ENCODE results near the gene VMO1.

VMO1 gene

GRCh38 chr17:4741544-4741943 lies 44.6 kb downstream of the VMO1 start:
- DNase-seq: no peak
- no peak overlapping the region for H3K9ac ChIP-seq (ENCODE audit: low read length)

GRCh38 chr17:4740584-4740983 lies 45.6 kb downstream of the VMO1 start:
- Histone ChIP-seq H3K9ac (ENCODE audit: low read length) (no peak overlapping the region), H3K9me3 (ENCODE audit: control insufficient read depth, low read length) (no peaks in the 10 kb centered on the region), H2BK12ac (ENCODE audit: low read length in 2 of 2) (no peak overlapping the region), H3K27ac (ENCODE audit: low read length, poor library complexity, severe bottlenecking) (no peak overlapping the region), H2BK5ac (ENCODE audit: low read depth, low read length, poor library complexity, severe bottlenecking) (no peak overlapping the region), H4K91ac (ENCODE audit: low read length) (no peak overlapping the region), H2BK15ac (ENCODE audit: low read depth, poor library complexity, severe bottlenecking) (no peak overlapping the region), H3K4ac (ENCODE audit: low read depth in 1 of 2, low read length in 2 of 2) (no peak overlapping the region), H3K18ac (ENCODE audit: low read depth in 1 of 2, low read length in 2 of 2) (no peak overlapping the region), H4K8ac (ENCODE audit: low read length) (no peak overlapping the region), H3K4me2 (ENCODE audit: low read length, poor library complexity, severe bottlenecking) (no peak overlapping the region), H3K27me3 (ENCODE audit: control insufficient read depth in 1 of 2, insufficient read depth in 1 of 2, low read length in 2 of 2) (peaks cover 61 to 63% of the 10 kb centered on the region in 2 experiments), H3K4me3 (ENCODE audit: insufficient read depth in 1 of 2, low read depth in 1 of 2, low read length in 2 of 2) (no peak overlapping the region), H3K4me1 (ENCODE audit: control insufficient read depth, insufficient read depth, low read depth, low read length) (peaks cover 22% of the 10 kb centered on the region), H3K23ac (ENCODE audit: low read length in 2 of 2) (no peak overlapping the region), H2BK120ac (ENCODE audit: low read depth, low read length) (no peak overlapping the region), H2AK5ac (ENCODE audit: low read length, severe bottlenecking) (no peak overlapping the region), H3K79me1 (replicated peaks; ENCODE audit: low read length, poor library complexity, severe bottlenecking) (no peaks in the 10 kb centered on the region), H3K14ac (ENCODE audit: low read length in 2 of 2) (no peak overlapping the region), H3K36me3 (ENCODE audit: control insufficient read depth in 1 of 2, insufficient read depth in 2 of 2, low read depth in 1 of 2, low read length in 2 of 2) (no peaks in the 10 kb centered on the region), H2AFZ (ENCODE audit: low read depth, low read length) (no peak overlapping the region)
- 87% methylated on average over 7 of the region's 8 CpGs for WGBS
- no peak for DNase-seq

More at GRCh38 chr17:4741544-4741943, 44.6 kb downstream of the VMO1 start:
- no peaks in the 10 kb centered on the region for H3K79me1 ChIP-seq (replicated peaks; ENCODE audit: low read length, poor library complexity, severe bottlenecking)
- H3K4ac ChIP-seq (ENCODE audit: low read depth in 1 of 2, low read length in 2 of 2): no peak overlapping the region
- no peak overlapping the region for H3K4me2 ChIP-seq (ENCODE audit: low read length, poor library complexity, severe bottlenecking)
- H3K18ac ChIP-seq (ENCODE audit: low read depth in 1 of 2, low read length in 2 of 2): no peak overlapping the region
- H3K23ac ChIP-seq (ENCODE audit: low read length in 2 of 2): no peak overlapping the region
- H3K4me3 ChIP-seq (ENCODE audit: insufficient read depth in 1 of 2, low read depth in 1 of 2, low read length in 2 of 2): no peak overlapping the region
- H2BK120ac ChIP-seq (ENCODE audit: low read depth, low read length): no peak overlapping the region
- H3K4me1 ChIP-seq (ENCODE audit: control insufficient read depth, insufficient read depth, low read depth, low read length): peaks cover 23% of the 10 kb centered on the region
- no peaks in the 10 kb centered on the region for H3K9me3 ChIP-seq (ENCODE audit: control insufficient read depth, low read length)
- no peaks in the 10 kb centered on the region for H3K36me3 ChIP-seq (ENCODE audit: control insufficient read depth in 1 of 2, insufficient read depth in 2 of 2, low read depth in 1 of 2, low read length in 2 of 2)
- H3K27me3 ChIP-seq (ENCODE audit: control insufficient read depth in 1 of 2, insufficient read depth in 1 of 2, low read length in 2 of 2): peaks cover 70 to 71% of the 10 kb centered on the region in 2 experiments
- H3K14ac ChIP-seq (ENCODE audit: low read length in 2 of 2): no peak overlapping the region
- no peak overlapping the region for H3K27ac ChIP-seq (ENCODE audit: low read length, poor library complexity, severe bottlenecking)
- H2BK12ac ChIP-seq (ENCODE audit: low read length in 2 of 2): no peak overlapping the region
- H2AFZ ChIP-seq (ENCODE audit: low read depth, low read length): no peak overlapping the region
- H2BK5ac ChIP-seq (ENCODE audit: low read depth, low read length, poor library complexity, severe bottlenecking): no peak overlapping the region
- no peak overlapping the region for H4K91ac ChIP-seq (ENCODE audit: low read length)
- no peak overlapping the region for H2BK15ac ChIP-seq (ENCODE audit: low read depth, poor library complexity, severe bottlenecking)
- WGBS: 83% methylated on average over 6 of the region's 8 CpGs
- H4K8ac ChIP-seq (ENCODE audit: low read length): no peak overlapping the region
- no peak overlapping the region for H2AK5ac ChIP-seq (ENCODE audit: low read length, severe bottlenecking)

- Histone ChIP-seq H3K4ac (ENCODE audit: low read depth in 1 of 2, low read length in 2 of 2) (no peak overlapping the region), H3K27me3 (ENCODE audit: control insufficient read depth in 1 of 2, insufficient read depth in 1 of 2, low read length in 2 of 2) (peaks cover 58 to 59% of the 10 kb centered on the region in 2 experiments), H2BK5ac (ENCODE audit: low read depth, low read length, poor library complexity, severe bottlenecking) (no peak overlapping the region), H4K8ac (ENCODE audit: low read length) (no peak overlapping the region), H2BK120ac (ENCODE audit: low read depth, low read length) (no peak overlapping the region), H4K91ac (ENCODE audit: low read length) (no peak overlapping the region), H3K14ac (ENCODE audit: low read length in 2 of 2) (no peak overlapping the region), H3K9ac (ENCODE audit: low read length) (peak overlapping the region; percentile 75), H2AFZ (ENCODE audit: low read depth, low read length) (peak overlapping the region; percentile 20), H3K4me3 (ENCODE audit: insufficient read depth in 1 of 2, low read depth in 1 of 2, low read length in 2 of 2) (peak overlapping the region; percentile 64 to 82), H2AK5ac (ENCODE audit: low read length, severe bottlenecking) (no peak overlapping the region), H3K79me1 (replicated peaks; ENCODE audit: low read length, poor library complexity, severe bottlenecking) (no peaks in the 10 kb centered on the region), H3K4me1 (ENCODE audit: control insufficient read depth, insufficient read depth, low read depth, low read length) (peaks cover 17% of the 10 kb centered on the region), H3K36me3 (ENCODE audit: control insufficient read depth in 1 of 2, insufficient read depth in 2 of 2, low read depth in 1 of 2, low read length in 2 of 2) (no peaks in the 10 kb centered on the region), H2BK12ac (ENCODE audit: low read length in 2 of 2) (peak overlapping the region in 1 of 2 experiments; percentile 47), H2BK15ac (ENCODE audit: low read depth, poor library complexity, severe bottlenecking) (no peak overlapping the region), H3K27ac (ENCODE audit: low read length, poor library complexity, severe bottlenecking) (no peak overlapping the region), H3K4me2 (ENCODE audit: low read length, poor library complexity, severe bottlenecking) (peak overlapping the region; percentile 91), H3K18ac (ENCODE audit: low read depth in 1 of 2, low read length in 2 of 2) (peak overlapping the region in 1 of 2 experiments; percentile 30), H3K9me3 (ENCODE audit: control insufficient read depth, low read length) (no peaks in the 10 kb centered on the region), H3K23ac (ENCODE audit: low read length in 2 of 2) (peak overlapping the region in 1 of 2 experiments; percentile 63)
- no peak for DNase-seq
- 14% methylated on average over 13 of the region's 13 CpGs for WGBS
Measured at GRCh38 chr17:4740025-4740351, 46.2 kb downstream of the VMO1 start.

GRCh38 chr17:4739122-4740024 lies 46.8 kb downstream of the VMO1 start, which contains the start of the genes CXCL16 and ZMYND15:
CXCL16 (minus strand) TSS chr17:4739928; CDS start chr17:4739339, 589 bp downstream.
ZMYND15 (plus strand) TSS chr17:4739833; CDS start chr17:4740549, 716 bp downstream.
- Histone ChIP-seq H3K79me1 (replicated peaks; ENCODE audit: low read length, poor library complexity, severe bottlenecking) (no peaks in the 10 kb centered on the region), H3K36me3 (ENCODE audit: control insufficient read depth in 1 of 2, insufficient read depth in 2 of 2, low read depth in 1 of 2, low read length in 2 of 2) (no peaks in the 10 kb centered on the region), H2BK120ac (ENCODE audit: low read depth, low read length) (no peak within 1 kb of the TSS), H3K4me1 (ENCODE audit: control insufficient read depth, insufficient read depth, low read depth, low read length) (peaks cover 16% of the 10 kb centered on the region), H2AFZ (ENCODE audit: low read depth, low read length) (peak within 1 kb of the TSS; percentile 20), H2BK12ac (ENCODE audit: low read length in 2 of 2) (peak within 1 kb of the TSS in 1 of 2 experiments; percentile 47), H3K9ac (ENCODE audit: low read length) (peak within 1 kb of the TSS; percentile 75), H3K4ac (ENCODE audit: low read depth in 1 of 2, low read length in 2 of 2) (no peak within 1 kb of the TSS), H2AK5ac (ENCODE audit: low read length, severe bottlenecking) (no peak within 1 kb of the TSS), H3K4me2 (ENCODE audit: low read length, poor library complexity, severe bottlenecking) (peak within 1 kb of the TSS; percentile 91), H3K4me3 (ENCODE audit: insufficient read depth in 1 of 2, low read depth in 1 of 2, low read length in 2 of 2) (peak within 1 kb of the TSS; percentile 64 to 82), H4K8ac (ENCODE audit: low read length) (no peak within 1 kb of the TSS), H3K9me3 (ENCODE audit: control insufficient read depth, low read length) (no peaks in the 10 kb centered on the region), H3K27ac (ENCODE audit: low read length, poor library complexity, severe bottlenecking) (no peak within 1 kb of the TSS), H3K23ac (ENCODE audit: low read length in 2 of 2) (peak within 1 kb of the TSS in 1 of 2 experiments; percentile 94), H3K14ac (ENCODE audit: low read length in 2 of 2) (peak within 1 kb of the TSS in 1 of 2 experiments; percentile 36), H2BK5ac (ENCODE audit: low read depth, low read length, poor library complexity, severe bottlenecking) (no peak within 1 kb of the TSS), H3K18ac (ENCODE audit: low read depth in 1 of 2, low read length in 2 of 2) (peak within 1 kb of the TSS in 1 of 2 experiments; percentile 30), H2BK15ac (ENCODE audit: low read depth, poor library complexity, severe bottlenecking) (no peak within 1 kb of the TSS), H3K27me3 (ENCODE audit: control insufficient read depth in 1 of 2, insufficient read depth in 1 of 2, low read length in 2 of 2) (peaks cover 52 to 54% of the 10 kb centered on the region in 2 experiments), H4K91ac (ENCODE audit: low read length) (no peak within 1 kb of the TSS)
- DNase-seq: peak; percentile 70
- WGBS: 1% methylated on average over 79 of the region's 100 CpGs

Measured in mesenchymal stem cell (in vitro differentiated cells and primary cell).